H9 (cell line): Measurements from ENCODE around the gene PYROXD2. TPM values are rescaled to one million over a fixed set of nuclear protein-coding genes. Genes with fewer than 3 reads are reported as not detected.

Experiments used
- DNase-seq: peaks from one replicate; pipeline ENCODE4 v3.0.0-alpha.2; 2017
- H2AFZ ChIP-seq: one replicate; pipeline ENCODE4 v1.6.1; 2013; ENCODE audit warnings: mild to moderate bottlenecking, low read length, control low read depth, moderate library complexity
- H2AK5ac ChIP-seq: 2 replicates; pipeline ENCODE4 v1.6.1; 2013; ENCODE audit warnings: low read length, control low read depth, mixed read lengths; ENCODE audit not compliant: insufficient read length
- H2BK120ac ChIP-seq: one replicate; pipeline ENCODE4 v1.6.1; 2013; ENCODE audit warnings: low read depth, mild to moderate bottlenecking, low read length, control low read depth, inconsistent platforms; ENCODE audit not compliant: poor library complexity, severe bottlenecking
- H2BK12ac ChIP-seq: 2 replicates; pipeline ENCODE4 v1.6.1; 2013; ENCODE audit warnings: low read length, control low read depth, mixed read lengths, low read depth; ENCODE audit not compliant: insufficient read length
- H2BK15ac ChIP-seq: 2 replicates; pipeline ENCODE4 v1.6.1; 2013; ENCODE audit warnings: low read depth, low read length, control low read depth
- H2BK20ac ChIP-seq: one replicate; pipeline ENCODE4 v1.6.1; 2013; ENCODE audit warnings: low read depth, mild to moderate bottlenecking, low read length, control low read depth, inconsistent platforms; ENCODE audit not compliant: poor library complexity, severe bottlenecking
- H2BK5ac ChIP-seq: 2 replicates; pipeline ENCODE4 v1.6.1; 2013; ENCODE audit warnings: low read length, control low read depth, mixed read lengths; ENCODE audit not compliant: insufficient read length
- H3K14ac ChIP-seq: 2 replicates; pipeline ENCODE4 v1.6.1; 2013; ENCODE audit warnings: low read length, control low read depth; ENCODE audit not compliant: insufficient read depth
- H3K18ac ChIP-seq: 2 replicates; pipeline ENCODE4 v1.6.1; 2013; ENCODE audit warnings: low read depth, mild to moderate bottlenecking, mixed read lengths, low read length, control low read depth; ENCODE audit not compliant: insufficient read length
- H3K23ac ChIP-seq: 2 replicates; pipeline ENCODE4 v1.6.1; 2013; ENCODE audit warnings: low read length, control low read depth, mixed read lengths, low read depth; ENCODE audit not compliant: insufficient read length
- H3K23me2 ChIP-seq: 2 replicates; pipeline ENCODE4 v1.6.1; 2013; ENCODE audit warnings: low read depth, mild to moderate bottlenecking, mixed read lengths, low read length, control low read depth; ENCODE audit not compliant: insufficient read length, poor library complexity, severe bottlenecking
- H3K27ac ChIP-seq: 2 replicates; pipeline ENCODE4 v1.5.1; 2013; ENCODE audit warnings: low read length, control low read depth, mixed read lengths, low read depth; ENCODE audit not compliant: insufficient read length
- H3K27me3 ChIP-seq: 2 replicates; pipeline ENCODE4 v1.6.1; 2013; ENCODE audit warnings: low read length, control low read depth, inconsistent platforms; ENCODE audit not compliant: insufficient read depth
- H3K4ac ChIP-seq: 2 replicates; pipeline ENCODE4 v1.6.1; 2013; ENCODE audit warnings: low read depth, mild to moderate bottlenecking, control low read depth, inconsistent platforms, low read length, moderate library complexity
- H3K4me1 ChIP-seq: 2 replicates; pipeline ENCODE4 v1.6.1; 2013; ENCODE audit warnings: low read length, control low read depth, inconsistent platforms; ENCODE audit not compliant: insufficient read depth
- H3K4me2 ChIP-seq: 2 replicates; pipeline ENCODE4 v1.6.1; 2013; ENCODE audit warnings: low read length, control low read depth, mixed read lengths; ENCODE audit not compliant: insufficient read length, insufficient read depth
- H3K56ac ChIP-seq: 2 replicates; pipeline ENCODE4 v1.6.1; 2013; ENCODE audit warnings: low read depth, mild to moderate bottlenecking, mixed read lengths, low read length, control low read depth; ENCODE audit not compliant: insufficient read length
- H3K79me1 ChIP-seq: 2 replicates; pipeline ENCODE4 v1.6.1; 2013; ENCODE audit warnings: low read depth, mild to moderate bottlenecking, moderate library complexity, low read length, control low read depth, inconsistent platforms; ENCODE audit not compliant: insufficient read depth, poor library complexity, severe bottlenecking
- H3K79me2 ChIP-seq: 2 replicates; pipeline ENCODE4 v1.6.1; 2013; ENCODE audit warnings: low read length, control low read depth, inconsistent platforms; ENCODE audit not compliant: insufficient read depth
- H3K9ac ChIP-seq: 2 replicates; pipeline ENCODE4 v1.6.1; 2013; ENCODE audit warnings: low read length, control low read depth, mixed read lengths; ENCODE audit not compliant: insufficient read length; ENCODE audit errors: extremely low read depth
- H3K9me3 ChIP-seq: one replicate; pipeline ENCODE4 v1.6.1; 2013; ENCODE audit warnings: low read depth, low read length, inconsistent platforms; ENCODE audit not compliant: control insufficient read depth
- H3T11ph ChIP-seq: one replicate; pipeline ENCODE4 v1.6.1; 2013; ENCODE audit warnings: mild to moderate bottlenecking, low read length, control low read depth, inconsistent platforms
- H4K20me1 ChIP-seq: one replicate; pipeline ENCODE4 v1.6.1; 2013; ENCODE audit not compliant: control insufficient read depth, insufficient read length, insufficient read depth
- H4K5ac ChIP-seq: 2 replicates; pipeline ENCODE4 v1.6.1; 2013; ENCODE audit warnings: low read depth, mild to moderate bottlenecking, mixed read lengths, low read length, control low read depth; ENCODE audit not compliant: insufficient read length
- H4K8ac ChIP-seq: replicated peaks from 2 replicates; pipeline ENCODE4 v1.6.1; 2013; ENCODE audit warnings: low read length, control low read depth, mixed read lengths, low read depth; ENCODE audit not compliant: insufficient read length
- H4K91ac ChIP-seq: 2 replicates; pipeline ENCODE4 v1.6.1; 2013; ENCODE audit warnings: low read depth, mild to moderate bottlenecking, moderate library complexity, mixed read lengths, low read length, control low read depth; ENCODE audit not compliant: insufficient read length
- H3K27ac Mint-ChIP-seq, 3 experiments: 2 replicates in 2 of 3; 3 replicates in 1 of 3; pipeline ENCODE4 v1.8.0; 2020 to 2021; ENCODE audit warnings: mixed read lengths in 3 of 3, mild to moderate bottlenecking in 1 of 3, moderate library complexity in 1 of 3
- H3K27me3 Mint-ChIP-seq: 2 replicates; pipeline ENCODE4 v1.8.0; 2021; ENCODE audit warnings: low read depth, mild to moderate bottlenecking, moderate library complexity, mixed read lengths
- H3K36me3 Mint-ChIP-seq, 3 experiments: 2 replicates in 2 of 3; 3 replicates in 1 of 3; pipeline ENCODE4 v1.8.0; 2020 to 2021; ENCODE audit warnings: low read depth in 3 of 3, mixed read lengths in 3 of 3; ENCODE audit not compliant: insufficient read depth in 1 of 3
- H3K4me1 Mint-ChIP-seq, 2 experiments: 2 replicates each; pipeline ENCODE4 v1.8.0; 2020; ENCODE audit warnings: mixed read lengths in 2 of 2
- H3K4me3 Mint-ChIP-seq, 2 experiments: 2 replicates in 1 of 2; 3 replicates in 1 of 2; pipeline ENCODE4 v1.8.0; 2020 to 2021; ENCODE audit warnings: mild to moderate bottlenecking in 2 of 2, mixed read lengths in 2 of 2, moderate library complexity in 1 of 2
- H3K9me3 Mint-ChIP-seq, 2 experiments: 2 replicates in 1 of 2; 3 replicates in 1 of 2; pipeline ENCODE4 v1.8.0; 2020; ENCODE audit warnings: mild to moderate bottlenecking in 2 of 2, mixed read lengths in 2 of 2, moderate library complexity in 1 of 2
- WGBS: extraction: QIAGEN DNeasy Blood & Tissue Kit; methylation state at CpG from one replicate; pipeline ENCODE4 v1.1.7; 2013; ENCODE audit warnings: missing lambda C conversion rate, low lambda C conversion rate, mixed read lengths; ENCODE audit not compliant: insufficient read length; ENCODE audit errors: extremely low coverage; 5-methylcytosine and 5-hydroxymethylcytosine counted together
- total RNA-seq: library from RNA; stranded (reverse); gene quantifications from 2 replicates; pipeline ENCODE4 v1.2.1, GENCODE V29; 2021
- TF ChIP-seq, protein P1 (sequence below): fragments of 200-600 bp; sonication (generic); conservative IDR thresholded peaks from 3 replicates; pipeline ENCODE4 v1.8.0; 2021; ENCODE audit warnings: antibody characterized with exemption, mild to moderate bottlenecking

PYROXD2 gene
- total RNA-seq, 1 experiment from 2014 or later: 5.3 TPM

DNA sequence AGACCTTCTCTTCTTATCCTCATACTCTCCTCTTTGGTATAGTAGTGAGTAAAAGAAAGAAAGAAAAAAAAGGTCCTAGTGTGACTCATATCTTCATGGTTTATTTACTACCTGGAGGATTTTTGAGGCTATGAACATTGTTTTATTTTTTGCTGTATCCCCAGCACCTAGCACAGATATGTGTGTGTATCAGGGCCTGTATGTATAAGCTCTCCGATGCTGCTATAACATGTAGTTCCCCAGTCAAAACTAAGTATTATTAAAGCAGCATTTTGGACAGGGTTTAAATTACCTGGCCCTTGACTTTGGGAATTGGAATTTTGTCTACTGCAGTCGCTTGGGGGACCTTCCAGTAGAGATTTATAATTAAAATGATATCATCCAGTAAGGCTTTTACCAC is 46.3 kb downstream of the PYROXD2 start:
- TF ChIP-seq, protein P1, sequence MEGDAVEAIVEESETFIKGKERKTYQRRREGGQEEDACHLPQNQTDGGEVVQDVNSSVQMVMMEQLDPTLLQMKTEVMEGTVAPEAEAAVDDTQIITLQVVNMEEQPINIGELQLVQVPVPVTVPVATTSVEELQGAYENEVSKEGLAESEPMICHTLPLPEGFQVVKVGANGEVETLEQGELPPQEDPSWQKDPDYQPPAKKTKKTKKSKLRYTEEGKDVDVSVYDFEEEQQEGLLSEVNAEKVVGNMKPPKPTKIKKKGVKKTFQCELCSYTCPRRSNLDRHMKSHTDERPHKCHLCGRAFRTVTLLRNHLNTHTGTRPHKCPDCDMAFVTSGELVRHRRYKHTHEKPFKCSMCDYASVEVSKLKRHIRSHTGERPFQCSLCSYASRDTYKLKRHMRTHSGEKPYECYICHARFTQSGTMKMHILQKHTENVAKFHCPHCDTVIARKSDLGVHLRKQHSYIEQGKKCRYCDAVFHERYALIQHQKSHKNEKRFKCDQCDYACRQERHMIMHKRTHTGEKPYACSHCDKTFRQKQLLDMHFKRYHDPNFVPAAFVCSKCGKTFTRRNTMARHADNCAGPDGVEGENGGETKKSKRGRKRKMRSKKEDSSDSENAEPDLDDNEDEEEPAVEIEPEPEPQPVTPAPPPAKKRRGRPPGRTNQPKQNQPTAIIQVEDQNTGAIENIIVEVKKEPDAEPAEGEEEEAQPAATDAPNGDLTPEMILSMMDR: no peak
- Mint-ChIP-seq H3K36me3 (peaks cover 0 to 1% (median 0%) of the 10 kb centered on the region in 3 experiments; a peak in 2 of 7 replicates), H3K9me3 (peaks cover 0 to 3% of the 10 kb centered on the region in 2 experiments; a peak in 2 of 5 replicates)

More for the DNA sequence above, 46.3 kb downstream of the PYROXD2 start:
- no peak overlapping the region for H2BK5ac ChIP-seq
- H2BK15ac ChIP-seq: no peak overlapping the region
- H2BK12ac ChIP-seq: no peak overlapping the region
- H2BK20ac ChIP-seq: no peak overlapping the region
- H3K9ac ChIP-seq: no peak overlapping the region
- peaks cover 8% of the 10 kb centered on the region; the same call in 1 of the 2 replicates for H3K4me1 ChIP-seq
- no peak overlapping the region for H3K4ac ChIP-seq
- H3T11ph ChIP-seq: no peak overlapping the region
- no peaks in the 10 kb centered on the region for H3K23me2 ChIP-seq
- DNase-seq: no peak
- Mint-ChIP-seq H3K27me3 (peaks cover 17% of the 10 kb centered on the region), H3K27ac (no peak overlapping the region), H3K4me3 (no peak overlapping the region), H3K4me1 (peaks cover 36% of the 10 kb centered on the region in 2 experiments)
- H3K23ac ChIP-seq: no peak overlapping the region
- H2BK120ac ChIP-seq: no peak overlapping the region
- H3K4me2 ChIP-seq: no peak overlapping the region
- no peaks in the 10 kb centered on the region for H3K27me3 ChIP-seq
- no peaks in the 10 kb centered on the region for H3K79me2 ChIP-seq
- WGBS: no CpG with 5 or more reads among the region's 2 CpGs
- H3K18ac ChIP-seq: no peak overlapping the region
- no peak overlapping the region for H3K56ac ChIP-seq
- no peak overlapping the region for H4K91ac ChIP-seq
- H4K8ac ChIP-seq: no peak overlapping the region
- no peak overlapping the region for H4K5ac ChIP-seq
- no peak overlapping the region for H3K27ac ChIP-seq
- no peaks in the 10 kb centered on the region for H3K9me3 ChIP-seq
- no peaks in the 10 kb centered on the region for H4K20me1 ChIP-seq
- H2AFZ ChIP-seq: no peak overlapping the region
- H2AK5ac ChIP-seq: no peak overlapping the region
- H3K14ac ChIP-seq: no peak overlapping the region
- H3K79me1 ChIP-seq: no peaks in the 10 kb centered on the region
